GM12865 (cell line): ENCODE measurements around the gene SMAP2.
A peak's percentile ranks its signal among the peaks of the same experiment; 100 is the strongest.

ENCODE experiments used
- DNase-seq: peaks from one replicate; pipeline ENCODE4 v3.0.0; 2010; ENCODE audit warnings: low read depth
- H3K4me3 ChIP-seq: 2 replicates; pipeline ENCODE4 v1.5.1; 2011; ENCODE audit warnings: mild to moderate bottlenecking, low read depth, low read length, control low read depth
- CTCF ChIP-seq: IDR thresholded peaks from 2 replicates; pipeline ENCODE4 v1.5.1; 2011; ENCODE audit warnings: low read length, control low read depth, low read depth, inconsistent platforms; ENCODE audit not compliant: insufficient read depth; ENCODE audit errors: missing control alignments

The SMAP2 gene

GRCh38 chr1:40431385-40431784, 57.9 kb downstream of the SMAP2 start:
- no peak for TF ChIP-seq CTCF
- no peak overlapping the region for H3K4me3 ChIP-seq
- DNase-seq = no peak

GRCh38 chr1:40432644-40433390, 59.3 kb downstream of the SMAP2 start:
- DNase-seq = no peak
- TF ChIP-seq CTCF = no peak
- no peak overlapping the region for H3K4me3 ChIP-seq

GRCh38 chr1:40435471-40435870, 61.9 kb downstream of the SMAP2 start:
- no peak for DNase-seq
- TF ChIP-seq CTCF = no peak
- no peak overlapping the region for H3K4me3 ChIP-seq

GRCh38 chr1:40435876-40436275, 62.3 kb downstream of the SMAP2 start:
- no peak for TF ChIP-seq CTCF
- no peak overlapping the region for H3K4me3 ChIP-seq
- DNase-seq = no peak

GRCh38 chr1:40438391-40439015, 65.0 kb downstream of the SMAP2 start:
- peak; percentile 16 for DNase-seq
- TF ChIP-seq CTCF = peak; percentile 47
- H3K4me3 ChIP-seq = no peak overlapping the region

- no peak for DNase-seq
- no peak for TF ChIP-seq CTCF
- H3K4me3 ChIP-seq = no peak overlapping the region
Observed at GRCh38 chr1:40439247-40439646, 65.7 kb downstream of the SMAP2 start.
